ENCODE data around the gene C4orf36.
"Not testable (repeated sequence)": the region's sequence is repeated elsewhere in the genome, so short reads cannot be mapped to it uniquely, and the experiment has no call there.

The C4orf36 gene

DNA sequence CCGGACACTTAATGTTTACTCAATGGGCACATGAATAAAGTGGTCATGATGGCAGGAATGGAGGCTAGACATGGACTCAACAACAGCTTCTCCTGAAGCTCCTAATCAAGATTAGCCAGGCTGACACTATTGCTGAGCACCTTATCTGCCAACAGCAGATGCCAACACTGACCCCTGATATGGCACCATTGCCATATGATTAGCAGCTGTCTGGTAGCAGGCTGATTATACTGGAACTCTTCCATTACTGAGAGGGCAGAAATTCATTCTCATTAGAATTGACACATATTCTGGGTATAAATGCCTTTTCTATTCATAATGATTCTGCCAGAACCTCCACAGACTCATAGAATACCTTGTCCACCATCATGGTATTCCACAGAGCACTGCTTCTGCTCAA, 24.2 kb upstream of the C4orf36 start:
- no peak for DNase-seq

DNA sequence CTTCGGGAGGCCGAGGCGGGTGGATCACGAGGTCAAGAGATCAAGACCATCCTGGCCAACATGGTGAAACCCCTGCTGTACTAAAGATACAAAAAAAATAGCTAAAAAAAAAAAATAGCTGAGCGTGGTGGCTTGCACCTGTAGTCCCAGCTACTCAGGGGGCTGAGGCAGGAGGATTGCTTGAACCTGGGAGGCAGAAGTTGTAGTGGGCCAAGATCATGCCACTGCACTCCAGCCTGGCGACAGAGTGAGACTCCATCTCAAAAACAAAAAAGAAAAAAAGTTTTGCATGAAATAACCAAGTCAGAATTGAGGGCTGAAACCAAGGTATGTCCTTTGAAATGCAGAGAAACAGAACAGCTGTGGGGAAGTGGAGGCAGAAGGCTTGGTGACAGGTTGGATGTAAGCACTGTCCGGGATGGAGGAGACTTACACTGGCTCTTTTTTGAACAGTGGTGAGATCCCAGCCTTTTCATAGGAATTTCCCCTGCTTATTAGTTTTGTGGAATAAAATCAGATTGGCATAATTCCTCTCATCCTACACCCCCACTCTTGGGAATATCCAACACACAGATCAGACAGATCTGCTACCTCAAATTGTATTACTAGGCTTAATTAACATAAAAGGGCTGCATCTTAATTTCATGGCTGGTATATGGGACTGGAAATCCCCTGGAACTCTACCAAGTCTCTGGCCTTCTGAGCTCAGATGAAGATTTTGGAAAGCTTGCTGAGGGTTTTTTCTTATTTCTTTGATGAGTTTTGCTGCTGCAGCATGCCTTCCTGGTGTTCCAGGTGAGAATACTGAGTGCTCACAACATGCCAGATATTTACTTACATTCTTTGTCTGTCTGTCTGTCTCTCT, 18.8 kb upstream of the C4orf36 start:
- DNase-seq: no peak

DNA sequence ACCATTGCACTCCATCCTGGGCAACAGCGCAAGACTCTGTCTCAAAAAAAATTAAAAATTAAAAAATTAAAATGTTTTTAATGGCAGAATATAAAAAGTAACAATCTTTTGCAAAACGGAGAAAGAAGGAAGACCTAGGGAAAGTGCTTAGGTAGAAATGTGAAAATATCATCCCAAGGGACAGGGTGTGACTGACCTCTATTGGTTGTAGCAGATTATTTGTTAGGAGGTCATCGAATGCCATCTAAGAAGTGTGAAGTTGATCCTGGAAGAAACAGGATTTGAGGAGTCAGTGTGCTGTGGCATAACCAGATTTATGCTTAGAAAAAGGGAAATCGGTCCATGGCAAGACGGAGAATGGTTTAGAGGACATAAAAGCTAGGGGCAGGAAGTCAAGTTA, 18.1 kb upstream of the C4orf36 start:
- no peak for DNase-seq

DNA sequence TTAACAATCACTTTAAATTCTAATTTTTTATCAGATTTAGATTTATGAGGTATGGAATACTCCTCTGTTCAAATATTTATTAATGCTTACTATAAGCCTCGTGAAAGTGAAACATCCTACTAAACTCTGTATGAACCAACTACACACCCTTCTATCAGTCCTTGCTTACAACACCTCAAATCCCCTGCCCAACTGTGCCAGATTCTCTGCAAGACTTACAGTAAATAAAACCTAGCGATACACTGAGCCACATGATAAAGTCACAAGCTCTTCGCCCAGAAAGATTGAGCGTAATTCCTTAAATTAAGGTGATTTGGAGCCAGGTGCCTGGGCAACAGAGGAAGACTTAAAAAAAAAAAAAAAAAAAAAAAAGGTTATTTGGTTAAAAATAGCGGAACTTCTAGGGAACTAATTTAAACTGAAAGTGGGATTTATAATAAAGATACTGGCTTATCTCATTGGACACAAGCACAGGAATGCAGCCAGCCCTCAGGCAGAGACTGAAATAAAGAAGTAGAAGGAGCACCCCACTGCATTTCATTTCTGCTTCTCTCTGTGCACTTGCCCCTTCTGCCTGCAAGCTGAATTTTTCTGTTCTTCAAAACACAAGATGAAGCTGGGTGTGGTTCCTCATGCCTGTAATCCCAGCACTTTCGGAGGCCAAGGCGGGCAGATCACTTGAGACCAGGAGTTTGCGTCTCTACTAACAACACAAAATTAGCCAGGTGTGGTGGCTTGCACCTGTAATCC, 17.5 kb upstream of the C4orf36 start:
- no peak for DNase-seq

DNA sequence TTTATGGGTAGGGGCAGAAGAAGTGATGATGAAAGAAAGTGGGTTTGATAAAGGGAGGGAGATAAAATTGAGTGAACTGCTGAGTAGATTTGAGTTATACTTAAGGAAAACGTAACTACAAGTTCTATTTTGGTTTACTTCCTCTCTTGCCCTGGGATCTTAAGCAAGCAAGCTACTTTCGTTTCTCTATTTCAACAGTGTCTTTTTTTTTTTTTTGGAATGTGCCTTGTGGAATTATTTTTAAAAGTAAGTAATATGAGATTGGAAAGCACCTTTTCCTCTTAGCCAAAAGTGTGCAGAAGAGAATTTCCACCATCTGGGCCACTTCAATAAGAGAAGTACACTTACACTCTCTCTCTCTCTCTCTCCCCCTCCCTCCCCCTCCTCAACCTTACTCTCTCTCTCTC, 16.0 kb upstream of the C4orf36 start:
- no peak for DNase-seq

DNA sequence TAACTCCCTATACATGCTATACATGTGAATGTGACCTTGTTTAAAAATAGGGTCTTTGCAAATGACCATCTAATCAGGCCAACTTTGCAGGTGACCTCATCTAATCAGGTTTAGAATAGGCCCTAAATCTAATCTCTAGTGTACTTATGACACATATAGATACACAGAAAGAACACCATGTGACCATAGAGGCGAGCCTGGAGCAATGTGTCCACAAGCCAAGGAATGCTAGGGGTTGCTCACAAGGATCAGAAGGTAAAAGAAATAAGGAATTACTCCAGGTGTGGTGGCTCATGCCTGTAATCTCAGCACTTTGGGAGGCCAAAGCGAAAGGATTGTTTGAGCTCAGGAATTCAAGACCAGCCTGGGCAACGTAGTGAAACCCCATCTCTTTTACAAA, 9.6 kb upstream of the C4orf36 start:
- no peak for DNase-seq

DNA sequence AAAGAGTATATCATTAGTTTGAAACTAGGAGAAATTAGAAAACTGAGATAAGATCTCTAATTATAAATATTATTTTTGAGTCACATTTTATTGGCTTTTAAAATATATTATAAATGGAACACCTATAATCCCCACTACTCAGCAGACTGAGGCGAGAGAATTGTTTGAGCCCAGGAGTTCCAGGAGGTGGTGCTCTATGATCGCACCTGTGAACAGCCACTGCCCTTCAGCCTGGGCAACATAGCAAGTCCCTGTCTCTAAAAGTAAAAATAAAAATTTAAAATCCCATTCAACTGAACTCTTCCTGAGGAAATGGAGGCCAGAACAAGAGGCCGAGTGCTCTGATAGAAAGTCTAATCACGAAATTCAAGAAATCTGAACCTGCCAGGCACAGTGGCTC, 6.3 kb upstream of the C4orf36 start:
- no peak for DNase-seq

DNA sequence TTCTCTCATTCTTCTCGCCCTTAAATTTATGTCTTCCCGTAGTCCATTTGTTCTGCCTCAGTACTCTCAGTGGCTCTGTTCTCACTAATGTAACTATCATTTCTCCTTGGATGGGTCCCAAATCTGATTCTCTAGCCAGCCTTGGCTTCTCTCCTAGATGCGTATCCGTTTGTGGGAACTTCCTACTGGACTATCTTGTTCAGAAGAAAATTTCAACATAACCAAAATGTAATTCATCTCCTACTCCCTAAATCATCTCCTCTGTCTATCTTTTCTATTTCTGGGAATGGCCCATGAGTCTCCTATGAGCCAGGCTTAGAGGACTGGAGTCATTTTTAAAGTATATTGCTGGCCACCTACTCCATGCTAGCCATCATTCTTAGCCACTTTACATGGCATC, 4.4 kb upstream of the C4orf36 start:
- DNase-seq: no peak

DNA sequence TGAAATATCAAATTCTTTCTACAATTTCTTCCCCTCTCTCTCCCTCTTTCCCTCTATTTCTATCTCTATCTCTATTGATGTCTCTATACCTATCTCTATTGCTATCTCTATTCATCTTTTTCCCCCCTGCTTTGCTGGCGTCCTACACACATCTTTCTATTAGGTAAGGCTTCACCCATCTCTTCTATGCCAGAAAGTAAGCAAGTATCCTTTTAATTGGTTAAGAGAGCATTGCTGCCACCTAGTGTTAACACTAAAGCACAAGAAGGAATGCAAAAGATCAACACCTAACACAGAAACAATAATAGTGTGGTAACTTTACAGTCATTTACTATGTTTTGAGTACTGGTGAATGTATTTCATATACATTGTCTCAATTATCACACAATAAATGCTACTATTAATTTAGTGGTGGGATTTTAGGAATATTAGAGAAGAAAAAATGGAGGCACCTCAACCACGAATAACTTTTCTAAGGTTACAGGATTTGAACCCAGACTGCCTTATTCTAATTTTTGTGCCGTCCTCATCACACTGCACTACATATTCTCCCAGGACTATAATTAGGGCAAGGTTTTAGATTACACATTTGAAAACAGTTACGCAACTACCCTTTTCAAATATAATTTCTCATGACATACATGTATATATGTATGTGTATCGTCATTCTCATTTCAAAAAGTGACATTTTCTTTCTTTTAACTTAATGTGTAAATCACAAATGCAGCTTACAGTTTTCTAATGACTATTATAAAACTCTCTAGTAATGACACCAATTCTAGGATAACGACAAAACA, 3.7 kb upstream of the C4orf36 start:
- no peak for DNase-seq

DNA sequence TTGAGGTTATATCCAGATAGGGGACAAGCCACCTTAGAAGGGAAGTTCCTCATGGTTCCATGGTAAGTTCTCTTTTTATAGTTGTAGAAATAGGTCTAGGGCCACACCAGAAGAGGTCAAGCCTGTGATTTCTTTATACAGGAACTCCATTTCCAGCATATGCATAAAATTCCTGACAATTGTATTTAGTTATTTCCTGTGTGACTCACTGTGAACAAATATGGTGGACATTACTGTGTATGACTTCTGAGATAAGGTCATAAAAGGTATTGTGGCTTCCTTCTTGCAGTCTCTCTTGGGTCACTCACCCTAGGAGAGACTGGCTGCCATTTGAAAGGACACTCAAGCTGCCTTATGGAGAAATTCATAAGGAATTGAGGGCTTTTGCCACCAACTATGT, 2.2 kb upstream of the C4orf36 start:
- DNase-seq: no peak

DNA sequence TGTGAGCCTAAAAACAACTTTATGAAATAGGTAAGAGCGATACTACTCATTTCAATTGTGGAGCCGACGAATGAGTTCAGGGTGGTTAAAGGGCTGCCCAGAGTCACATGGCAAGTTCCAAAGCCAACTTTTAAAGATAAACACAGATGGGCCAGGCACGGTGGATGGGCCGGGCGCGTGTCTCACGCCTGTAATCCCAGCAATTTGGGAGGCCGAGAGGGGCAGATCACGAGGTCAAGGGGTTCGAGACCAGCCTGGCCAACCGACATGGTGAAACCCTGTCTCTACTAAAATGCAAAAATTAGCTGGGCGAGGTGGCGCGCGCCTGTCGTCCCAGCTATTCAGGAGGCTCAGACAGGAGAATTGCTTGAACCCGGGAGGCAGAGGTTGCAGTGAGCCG, 914 bp upstream of the C4orf36 start:
- DNase-seq: no peak

DNA sequence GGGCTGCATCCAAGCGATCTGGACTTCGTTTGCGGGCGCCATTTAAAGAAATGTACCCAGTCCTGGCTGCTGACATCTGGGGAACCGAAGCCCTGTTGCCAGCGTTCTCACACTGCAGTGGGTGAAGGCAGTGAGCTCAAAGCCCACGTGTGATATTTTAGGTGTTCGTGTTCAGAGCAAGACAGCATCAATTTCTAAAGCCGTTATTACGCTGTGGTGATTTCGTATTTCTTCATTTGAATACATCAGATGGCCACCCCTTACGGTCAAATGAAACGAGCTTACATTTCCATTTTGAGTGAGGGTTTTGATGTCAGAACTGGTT, 376 bp upstream of the C4orf36 start:
- no peak for DNase-seq

DNA sequence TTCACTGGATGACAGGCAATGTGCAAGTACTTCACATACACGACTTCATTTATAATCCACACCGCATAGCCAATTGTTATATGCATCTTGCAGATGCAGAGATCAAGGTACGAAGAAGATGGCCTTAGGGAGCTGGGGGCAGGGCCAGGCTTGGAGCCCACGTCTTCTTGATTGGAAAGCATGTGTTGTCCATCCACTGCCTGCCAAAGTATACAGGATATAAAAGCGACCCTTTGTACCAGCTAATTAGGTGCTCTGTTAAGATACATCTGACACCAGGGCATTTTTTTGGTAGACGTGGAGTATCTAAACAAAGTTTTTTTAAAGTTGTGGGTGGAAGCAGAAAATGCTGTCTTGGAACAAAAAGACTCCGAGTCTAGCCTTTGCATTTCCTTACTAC, 1.4 kb downstream of the C4orf36 start:
- DNase-seq: no peak

DNA sequence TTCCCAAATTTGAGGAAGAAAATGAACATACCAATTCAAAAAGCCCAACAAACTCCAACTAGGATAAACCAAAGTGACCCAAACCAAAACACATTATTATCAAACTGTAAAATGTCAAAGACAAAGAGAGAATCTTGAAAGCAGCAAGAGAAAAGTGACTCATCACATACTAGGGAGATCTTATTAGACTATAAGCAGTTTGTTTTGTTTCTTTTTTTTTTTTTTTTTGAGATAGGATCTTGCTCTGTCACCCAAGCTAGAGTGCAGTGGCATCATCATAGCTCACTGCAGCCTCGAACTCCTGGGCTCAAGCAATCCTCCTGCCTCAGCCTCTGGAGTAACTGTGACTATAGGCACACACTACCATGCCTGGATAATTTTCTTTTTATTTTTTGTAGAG, 12.6 kb downstream of the C4orf36 start:
- no peak for DNase-seq

DNA sequence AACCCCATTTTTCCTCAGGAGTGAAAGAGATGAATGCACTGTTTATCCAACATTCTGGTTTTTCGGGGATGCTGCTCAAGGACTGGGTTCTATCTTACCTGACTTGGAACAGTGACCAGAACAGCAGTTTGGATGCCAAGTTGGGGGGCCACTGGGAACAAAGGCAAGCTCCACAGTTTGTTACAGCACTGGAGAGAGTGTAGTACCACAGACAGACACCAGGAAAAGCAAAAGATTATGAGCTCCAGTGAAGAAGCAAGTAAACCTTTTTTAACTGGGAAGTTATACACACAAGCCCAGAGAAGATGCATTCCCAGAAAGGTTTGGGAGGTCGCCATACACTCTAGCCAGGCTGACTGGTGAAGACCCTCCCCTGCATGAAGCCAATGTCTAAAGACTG, 13.6 kb downstream of the C4orf36 start:
- no peak for DNase-seq

DNA sequence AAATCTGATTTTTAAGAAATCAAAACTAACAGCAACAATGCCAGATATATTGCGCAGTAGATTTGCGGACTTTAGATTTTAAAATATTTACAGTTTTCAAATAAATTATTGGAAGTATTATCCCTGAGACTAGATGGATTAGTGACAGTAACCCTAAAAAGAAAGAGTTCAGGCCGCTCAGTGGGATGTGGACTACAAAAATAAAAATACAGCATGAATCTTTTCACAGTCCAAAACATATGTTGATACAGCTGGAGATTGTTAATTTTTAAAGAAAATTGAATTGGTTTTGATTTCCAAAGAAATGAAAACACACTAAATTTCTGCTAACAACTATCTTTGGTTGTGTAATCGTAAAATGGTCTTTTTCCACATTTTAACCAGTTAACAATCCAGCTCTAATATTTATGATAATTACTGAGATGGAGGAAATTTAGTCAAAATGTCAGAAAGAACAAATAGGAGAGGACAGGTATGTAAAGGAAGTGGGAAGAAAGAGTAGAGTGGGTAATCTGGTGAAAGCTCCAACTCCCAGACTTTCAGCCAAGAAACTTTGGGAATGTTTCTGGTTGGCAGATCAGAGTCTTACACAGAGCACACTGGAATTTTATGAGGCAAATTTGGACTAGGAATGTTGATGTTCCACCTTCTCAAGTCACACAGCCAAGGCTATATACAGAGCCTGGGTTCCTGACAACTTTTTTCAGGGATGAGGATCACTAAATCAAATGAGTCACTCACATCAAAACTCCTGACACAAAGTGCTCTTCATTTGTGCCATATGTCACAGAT, 15.1 kb downstream of the C4orf36 start:
- no peak for DNase-seq

DNA sequence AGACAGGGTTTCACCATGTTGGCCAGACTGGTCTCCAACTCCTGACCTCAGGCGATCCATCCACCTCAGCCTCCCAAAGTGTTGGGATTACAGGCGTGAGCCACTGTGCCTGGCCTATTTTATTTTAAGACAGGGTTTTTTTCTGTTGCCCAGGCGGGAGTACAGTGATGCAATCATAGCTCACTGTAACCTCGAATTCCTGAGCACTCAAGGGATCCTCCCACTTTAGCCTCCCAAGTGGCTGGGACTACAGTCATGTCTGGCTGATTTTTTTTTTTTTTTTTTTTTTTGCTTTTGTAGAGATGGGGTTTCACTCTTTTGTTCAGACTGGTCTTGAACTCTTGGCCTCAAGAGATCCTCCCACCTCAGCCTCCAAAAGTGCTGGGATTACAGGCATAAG, 16.8 kb downstream of the C4orf36 start:
- not testable (repeated sequence) for DNase-seq

DNA sequence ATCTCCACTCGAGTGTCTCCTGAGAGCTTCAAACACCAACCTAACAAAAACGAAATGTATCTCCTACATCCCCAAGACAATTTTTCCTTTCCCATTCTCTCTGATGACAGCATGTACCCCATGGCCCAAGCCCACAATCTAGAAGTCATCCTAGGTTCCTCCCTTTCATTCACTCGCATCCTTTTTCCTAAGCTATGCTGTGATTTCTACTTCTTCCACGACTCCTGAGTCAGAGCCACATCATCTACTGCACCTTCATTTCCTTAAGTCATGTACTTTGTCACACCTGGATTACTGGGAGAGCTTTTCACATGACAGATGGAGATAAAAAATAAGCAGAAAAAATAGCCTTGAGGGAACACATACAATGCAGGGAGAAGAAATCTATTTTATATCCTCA, 20.1 kb downstream of the C4orf36 start:
- DNase-seq: no peak

DNA sequence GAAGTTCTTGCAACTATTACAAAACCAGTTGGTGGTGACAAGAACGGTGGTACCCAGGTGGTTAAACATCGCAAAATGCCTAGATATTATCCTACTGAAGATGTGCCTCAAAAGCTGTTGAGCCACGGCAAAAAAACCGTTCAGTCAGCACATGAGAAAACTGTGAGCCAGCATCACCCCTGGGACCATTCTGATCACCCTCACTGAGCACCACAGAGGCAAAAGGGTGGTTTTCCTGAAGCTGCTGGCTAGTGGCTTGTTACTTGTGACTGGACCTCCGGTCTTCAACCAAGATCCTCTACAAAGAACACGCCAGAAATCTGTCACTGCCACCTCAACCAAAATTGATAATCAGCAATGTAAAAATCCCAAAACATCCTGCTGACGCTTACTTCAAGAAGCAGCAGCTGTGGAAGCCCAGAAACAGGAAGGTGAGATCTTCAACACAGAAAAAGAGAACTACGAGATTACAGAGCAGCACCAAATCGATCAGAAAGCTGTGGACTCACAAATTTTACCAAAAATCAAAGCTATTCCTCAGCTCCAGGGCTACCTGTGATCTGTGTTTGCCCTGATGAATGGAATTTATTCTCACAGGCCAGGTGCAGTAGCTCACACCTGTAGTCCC, 21.7 kb downstream of the C4orf36 start:
- DNase-seq: no peak

DNA sequence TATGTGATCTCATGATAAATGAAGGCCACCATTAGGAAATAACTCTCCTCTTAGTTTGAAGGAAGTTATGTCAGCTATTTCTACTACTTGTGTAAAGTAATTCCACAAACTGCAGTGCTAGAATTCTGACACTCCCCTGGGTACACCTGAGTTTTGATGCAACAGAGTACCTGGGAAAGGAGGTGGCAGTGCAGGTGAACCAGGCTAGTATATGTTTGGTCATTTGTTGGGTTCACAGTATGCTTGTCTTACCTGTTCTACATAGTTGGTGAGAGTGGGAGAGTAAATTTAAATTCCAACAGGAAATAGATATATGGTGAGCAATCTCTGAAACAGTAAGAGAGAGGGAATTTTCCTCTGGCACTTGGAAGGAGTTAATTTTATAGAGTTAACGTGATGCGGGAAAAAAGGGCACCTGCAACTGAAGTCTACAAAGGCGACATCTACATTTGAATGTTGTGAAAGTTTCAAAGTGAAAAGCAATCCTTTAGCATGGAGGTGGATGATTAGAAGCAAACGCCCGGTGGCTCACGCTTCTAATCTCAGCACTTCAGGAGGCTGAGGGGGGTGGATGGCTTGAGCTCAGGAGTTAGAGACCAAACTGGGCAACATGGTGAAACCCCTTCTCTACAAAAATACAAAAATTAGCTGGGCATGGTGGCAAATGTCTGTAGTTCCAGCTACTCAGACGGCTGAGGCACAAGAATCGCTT, 34.7 kb downstream of the C4orf36 start:
- no peak for DNase-seq

DNA sequence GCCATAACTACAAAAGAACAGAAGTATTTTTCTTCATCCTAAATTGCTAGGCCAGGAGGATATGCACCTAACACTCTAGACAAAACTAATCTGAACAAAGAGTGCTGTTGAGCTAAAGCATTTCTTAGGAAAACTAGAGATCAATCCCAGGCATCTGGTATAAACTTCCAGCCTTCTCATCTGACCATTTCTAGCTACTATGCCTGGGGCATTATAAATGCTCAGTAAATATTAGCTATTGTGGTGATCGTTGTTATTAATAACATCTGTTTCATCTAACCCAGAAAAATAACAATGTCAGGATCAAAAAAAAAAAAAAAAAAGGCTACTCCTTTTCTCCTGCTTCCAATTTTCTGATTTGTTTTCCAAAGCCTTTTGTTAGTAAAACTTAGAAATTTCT, 35.3 kb downstream of the C4orf36 start:
- no peak for DNase-seq

DNA sequence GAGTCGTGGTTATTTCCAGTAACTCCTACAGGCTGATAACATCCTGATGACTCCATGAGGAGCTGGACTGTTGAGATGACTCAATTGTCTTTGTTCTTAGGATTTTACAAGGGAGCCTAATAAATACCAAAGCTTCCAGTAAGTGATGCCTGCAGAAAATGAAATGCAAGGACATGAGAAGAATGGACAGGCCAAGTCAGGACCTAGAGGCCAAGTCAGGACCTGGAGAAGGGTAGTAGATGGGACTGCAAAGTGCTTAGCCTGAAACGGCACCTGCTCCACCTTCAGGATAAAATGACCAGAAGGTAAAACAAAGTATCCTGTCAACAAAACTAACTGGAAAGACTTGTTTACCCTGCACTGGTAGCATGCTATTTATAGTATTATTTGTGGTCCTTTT, 36.6 kb downstream of the C4orf36 start:
- no peak for DNase-seq

Measured in activated effector memory CD4-positive, alpha-beta T cell treated with anti-CD3 and anti-CD28 coated beads, Interleukin-2, amount 50 U/mL, for 16 hours (primary cell).